WTC11 (cell line): Measurements from ENCODE around the gene UTP20.

Source experiments
- ARID4B ChIP-seq: sonication (generic); formaldehyde crosslinking; IDR thresholded peaks from 2 replicates; pipeline ENCODE4 v1.8.0; 2023; ENCODE audit warnings: missing genetic modification reagents, mild to moderate bottlenecking, borderline replicate concordance
- ATF2 ChIP-seq: sonication (generic); formaldehyde crosslinking; IDR thresholded peaks from 2 replicates; pipeline ENCODE4 v1.8.1; 2022; ENCODE audit warnings: low read depth, missing genetic modification reagents, borderline replicate concordance
- ATF3 ChIP-seq: sonication (generic); formaldehyde crosslinking; conservative IDR thresholded peaks from 2 replicates; pipeline ENCODE4 v1.8.1; 2022; ENCODE audit warnings: mild to moderate bottlenecking, missing genetic modification reagents
- CREB1 ChIP-seq: sonication (generic); formaldehyde crosslinking; IDR thresholded peaks from 2 replicates; pipeline ENCODE4 v1.8.0; 2023; ENCODE audit warnings: mild to moderate bottlenecking, missing genetic modification reagents
- CTCF ChIP-seq: fragments of 200-600 bp; IDR thresholded peaks from 2 replicates; pipeline ENCODE4 v1.8.0; 2022; ENCODE audit warnings: antibody characterized with exemption
- FOXJ3 ChIP-seq: sonication (generic); formaldehyde crosslinking; IDR thresholded peaks from 2 replicates; pipeline ENCODE4 v1.9.0; 2021; ENCODE audit warnings: missing genetic modification reagents, mild to moderate bottlenecking, borderline replicate concordance
- GTF2I ChIP-seq: fragments of 250-450 bp; sonication (Bioruptor Pico); conservative IDR thresholded peaks from 2 replicates; pipeline ENCODE4 v1.4.0; 2021; ENCODE audit warnings: mild to moderate bottlenecking
- KAT7 ChIP-seq: sonication (generic); formaldehyde crosslinking; IDR thresholded peaks from 2 replicates; pipeline ENCODE4 v1.8.1; 2023; ENCODE audit warnings: missing genetic modification reagents, mild to moderate bottlenecking, borderline replicate concordance
- TEAD4 ChIP-seq: sonication (generic); formaldehyde crosslinking; IDR thresholded peaks from 2 replicates; pipeline ENCODE4 v1.8.0; 2022; ENCODE audit warnings: mild to moderate bottlenecking, missing genetic modification reagents
- TP53 ChIP-seq: sonication (generic); formaldehyde crosslinking; IDR thresholded peaks from 2 replicates; pipeline ENCODE4 v1.8.1; 2023; ENCODE audit warnings: mild to moderate bottlenecking, missing genetic modification reagents
- USF1 ChIP-seq: sonication (generic); formaldehyde crosslinking; IDR thresholded peaks from 2 replicates; pipeline ENCODE4 v1.8.0; 2022; ENCODE audit warnings: mild to moderate bottlenecking, missing genetic modification reagents
- ZNF232 ChIP-seq: sonication (generic); formaldehyde crosslinking; IDR thresholded peaks from 2 replicates; pipeline ENCODE4 v1.8.0; 2022; ENCODE audit warnings: mild to moderate bottlenecking, missing genetic modification reagents
- ZNF263 ChIP-seq: sonication (generic); formaldehyde crosslinking; IDR thresholded peaks from 2 replicates; pipeline ENCODE4 v1.8.1; 2022; ENCODE audit warnings: low read depth, mild to moderate bottlenecking, moderate library complexity, missing genetic modification reagents

- TF ChIP-seq CTCF (no peak), CREB1 (CRISPR knock-in tag) (no peak), ATF3 (no peak), ZNF232 (no peak), ARID4B (CRISPR knock-in tag) (no peak), USF1 (no peak), TP53 (no peak), TEAD4 (CRISPR knock-in tag) (no peak), GTF2I (CRISPR knock-in tag) (no peak), ATF2 (no peak), FOXJ3 (CRISPR knock-in tag) (no peak), ZNF263 (no peak), KAT7 (CRISPR knock-in tag) (no peak)
Observed at GRCh38 chr12:101327546-101327945, 47.6 kb downstream of the UTP20 start.
